ENCODE data around the gene ENO2.

ENO2 gene

GRCh38 chr12:6962285-6963015, 48.1 kb downstream of the ENO2 start:
- no peak for DNase-seq

DNA sequence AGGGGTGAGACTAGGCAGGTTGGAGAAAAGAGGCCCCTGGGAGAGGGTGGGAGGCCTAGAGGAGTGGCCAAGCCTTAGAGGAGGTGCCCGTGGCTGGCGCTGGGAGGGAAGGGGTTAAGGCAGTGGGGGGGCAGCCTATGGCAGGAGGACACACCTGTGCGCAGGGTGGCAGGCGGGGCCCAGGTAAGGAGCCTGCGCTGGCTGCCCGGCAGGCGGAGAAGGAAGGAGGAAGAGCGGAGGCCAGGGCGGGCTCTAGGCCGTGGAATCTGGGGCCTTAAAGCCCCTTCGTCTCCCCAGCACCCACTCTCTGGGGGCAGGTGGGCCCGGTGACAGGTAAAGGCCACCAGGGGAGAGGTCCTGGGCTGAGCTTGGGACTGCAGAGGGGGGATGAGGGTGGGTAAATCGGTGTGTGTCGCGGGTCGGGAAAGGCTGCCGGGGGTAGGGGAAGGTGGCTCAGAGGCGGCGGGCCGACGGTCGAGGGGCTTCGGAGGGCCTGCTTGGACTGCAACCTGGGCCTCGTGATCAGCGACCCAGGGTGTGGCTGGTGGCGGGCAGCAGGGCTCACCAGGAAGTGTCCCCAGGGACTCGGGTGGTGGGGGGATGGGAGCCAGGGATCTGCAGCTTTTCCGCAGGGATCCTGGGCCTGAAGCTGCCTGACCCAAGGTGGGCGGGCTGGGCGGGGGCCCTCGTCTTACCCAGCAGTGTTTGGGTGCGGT, 48.8 kb downstream of the ENO2 start:
- no peak for DNase-seq

DNA sequence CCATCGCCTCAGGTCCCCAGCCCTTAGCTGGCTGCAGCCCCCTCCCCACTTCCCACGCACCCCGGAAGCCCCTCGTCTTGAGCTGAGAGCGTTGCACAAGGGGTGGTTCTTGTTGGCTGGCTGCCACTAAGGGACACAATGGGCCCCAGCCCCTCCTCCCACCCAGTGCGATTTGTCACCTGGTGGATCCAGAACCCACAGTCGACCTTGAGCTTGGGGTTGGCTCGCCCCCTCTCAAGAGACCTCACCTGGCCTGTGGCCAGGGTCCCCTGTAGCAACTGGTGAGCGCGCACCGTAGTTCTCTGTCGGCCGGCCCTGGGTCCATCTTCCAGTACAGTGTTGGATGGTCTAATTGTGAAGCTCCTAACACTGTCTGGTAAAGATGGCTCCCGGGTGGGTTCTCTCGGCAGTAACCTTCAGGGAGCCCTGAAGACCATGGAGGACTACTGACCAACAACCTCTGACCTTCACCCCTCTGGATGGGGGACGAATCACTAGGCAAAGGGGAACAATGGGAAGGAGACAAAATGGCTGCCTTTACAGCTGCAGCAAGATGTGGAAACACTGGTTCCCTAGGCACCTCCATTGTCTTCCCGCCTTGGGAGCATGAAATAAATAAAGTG, 49.5 kb downstream of the ENO2 start:
- no peak for DNase-seq

DNA sequence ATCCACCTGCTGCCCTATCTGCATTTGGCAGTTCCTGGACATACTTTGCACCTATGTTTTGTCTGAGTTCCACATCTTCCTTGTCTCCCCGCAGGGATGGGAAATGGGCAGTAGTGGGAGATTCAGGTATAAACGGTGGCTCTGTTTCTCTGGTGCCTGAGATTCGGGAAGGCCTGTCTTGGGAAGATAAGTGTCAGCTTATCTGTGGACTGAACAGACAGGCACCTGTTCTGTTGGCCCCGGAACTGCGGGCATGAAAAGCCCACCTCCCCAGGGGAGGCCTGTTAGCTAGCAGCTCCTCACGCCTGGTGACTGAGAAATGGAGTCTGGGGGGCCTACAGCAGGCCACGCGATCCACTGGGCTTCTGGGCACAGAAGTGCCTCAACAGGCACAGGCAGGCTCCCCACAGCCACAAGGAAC, 50.2 kb downstream of the ENO2 start:
- no peak for DNase-seq

GRCh38 chr12:6965026-6965661, 50.8 kb downstream of the ENO2 start:
- DNase-seq: peak; percentile 88

- no peak for DNase-seq
These were observed 51.3 kb downstream of the ENO2 start for GRCh38 chr12:6965714-6966113.

GRCh38 chr12:6966351-6966750, 52.0 kb downstream of the ENO2 start:
- DNase-seq: no peak

- DNase-seq: no peak
These were observed 53.3 kb downstream of the ENO2 start for GRCh38 chr12:6967651-6968100.

DNA sequence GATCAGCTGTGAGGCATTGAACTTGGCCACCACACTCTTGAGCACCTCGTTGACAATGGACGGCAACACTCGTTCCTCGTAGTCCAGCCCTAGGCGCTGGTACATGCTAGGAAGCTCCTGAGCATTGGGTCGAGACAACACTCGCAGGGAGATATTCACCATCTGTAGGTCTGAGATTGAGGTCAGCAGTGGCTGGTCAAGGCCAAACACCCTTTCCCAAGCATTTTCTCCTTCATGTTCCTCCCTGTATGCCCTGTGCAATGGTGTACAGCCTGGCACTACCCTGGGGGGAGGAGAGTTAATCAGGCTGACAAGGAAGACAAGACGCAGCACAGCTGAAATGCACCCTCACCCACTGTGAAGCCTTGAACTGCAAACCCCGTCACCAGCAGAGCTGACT, 54.0 kb downstream of the ENO2 start:
- no peak for DNase-seq

GRCh38 chr12:6970096-6970527, 55.7 kb downstream of the ENO2 start:
- peak; percentile 20 for DNase-seq

Data from stimulated activated CD4-positive, alpha-beta T cell treated with anti-CD3 and anti-CD28 coated beads, Interleukin-1b, Interleukin-23, amount 100 ng/mL, for 48 hours (primary cell).